Measurements from ENCODE around the gene MCCD1. TPM values are rescaled to one million over a fixed set of nuclear protein-coding genes. Genes with fewer than 3 reads are reported as not detected.

The MCCD1 gene
- total and polyA plus RNA-seq, 2 of the 13 experiments (the other 11 are each of a cell fraction or from before 2014, with no cell fraction given), result 0.15 TPM; not detected in 1

GRCh38 chr6:31493875-31494694 is 34.7 kb upstream of the MCCD1 start (continued):
- TF ChIP-seq, protein P1, sequence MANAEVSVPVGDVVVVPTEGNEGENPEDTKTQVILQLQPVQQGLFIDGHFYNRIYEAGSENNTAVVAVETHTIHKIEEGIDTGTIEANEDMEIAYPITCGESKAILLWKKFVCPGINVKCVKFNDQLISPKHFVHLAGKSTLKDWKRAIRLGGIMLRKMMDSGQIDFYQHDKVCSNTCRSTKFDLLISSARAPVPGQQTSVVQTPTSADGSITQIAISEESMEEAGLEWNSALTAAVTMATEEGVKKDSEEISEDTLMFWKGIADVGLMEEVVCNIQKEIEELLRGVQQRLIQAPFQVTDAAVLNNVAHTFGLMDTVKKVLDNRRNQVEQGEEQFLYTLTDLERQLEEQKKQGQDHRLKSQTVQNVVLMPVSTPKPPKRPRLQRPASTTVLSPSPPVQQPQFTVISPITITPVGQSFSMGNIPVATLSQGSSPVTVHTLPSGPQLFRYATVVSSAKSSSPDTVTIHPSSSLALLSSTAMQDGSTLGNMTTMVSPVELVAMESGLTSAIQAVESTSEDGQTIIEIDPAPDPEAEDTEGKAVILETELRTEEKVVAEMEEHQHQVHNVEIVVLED (CRISPR knock-in tag; IDR thresholded peaks at IDR 0.05; ENCODE audit: borderline replicate concordance), result no peak
- TF ChIP-seq ARHGAP35 (CRISPR knock-in tag; IDR thresholded peaks at IDR 0.05; ENCODE audit: borderline replicate concordance) (no peak), ZNF121 (CRISPR knock-in tag; IDR thresholded peaks at IDR 0.05) (no peak), ZSCAN20 (CRISPR knock-in tag; IDR thresholded peaks at IDR 0.05; ENCODE audit: borderline replicate concordance) (peak; percentile 8; the same call in 1 of the 2 replicates), ADNP (CRISPR knock-in tag; IDR thresholded peaks at IDR 0.05) (0 out of 2 replicates have a peak, but pooled peaks have one; percentile 5), ZNF333 (CRISPR knock-in tag; IDR thresholded peaks at IDR 0.05; ENCODE audit: borderline replicate concordance) (peak; percentile 57; the same call in 1 of the 2 replicates), YY1 (IDR thresholded peaks at IDR 0.05; ENCODE audit: insufficient read depth, insufficient replicate concordance, low read depth, low read length) (peak; percentile 27), SRSF1 (optimal IDR thresholded peaks at IDR 0.05; ENCODE audit: low read depth, low read length) (no peak), ZNF550 (CRISPR knock-in tag; IDR thresholded peaks at IDR 0.05; ENCODE audit: borderline replicate concordance) (no peak), ZNF292 (CRISPR knock-in tag; IDR thresholded peaks at IDR 0.05; ENCODE audit: borderline replicate concordance, low read depth) (peak; percentile 39; the same call in 1 of the 2 replicates), DPF2 (CRISPR knock-in tag; IDR thresholded peaks at IDR 0.05; ENCODE audit: borderline replicate concordance, low read depth) (no peak), LCORL (IDR thresholded peaks at IDR 0.05) (no peak), LCORL (CRISPR knock-in tag; IDR thresholded peaks at IDR 0.05) (peak; percentile 8; the same call in 1 of the 2 replicates), DMAP1 (CRISPR knock-in tag; IDR thresholded peaks at IDR 0.05) (peak; percentile 31; the same call in 1 of the 2 replicates), FOXK2 (IDR thresholded peaks at IDR 0.05) (no peak), ZNF317 (CRISPR knock-in tag; IDR thresholded peaks at IDR 0.05) (0 out of 2 replicates have a peak, but pooled peaks have one; percentile 17), ZNF891 (CRISPR knock-in tag; IDR thresholded peaks at IDR 0.05) (peak; percentile 29; the same call in 1 of the 2 replicates)
- TF ChIP-seq, protein P2, sequence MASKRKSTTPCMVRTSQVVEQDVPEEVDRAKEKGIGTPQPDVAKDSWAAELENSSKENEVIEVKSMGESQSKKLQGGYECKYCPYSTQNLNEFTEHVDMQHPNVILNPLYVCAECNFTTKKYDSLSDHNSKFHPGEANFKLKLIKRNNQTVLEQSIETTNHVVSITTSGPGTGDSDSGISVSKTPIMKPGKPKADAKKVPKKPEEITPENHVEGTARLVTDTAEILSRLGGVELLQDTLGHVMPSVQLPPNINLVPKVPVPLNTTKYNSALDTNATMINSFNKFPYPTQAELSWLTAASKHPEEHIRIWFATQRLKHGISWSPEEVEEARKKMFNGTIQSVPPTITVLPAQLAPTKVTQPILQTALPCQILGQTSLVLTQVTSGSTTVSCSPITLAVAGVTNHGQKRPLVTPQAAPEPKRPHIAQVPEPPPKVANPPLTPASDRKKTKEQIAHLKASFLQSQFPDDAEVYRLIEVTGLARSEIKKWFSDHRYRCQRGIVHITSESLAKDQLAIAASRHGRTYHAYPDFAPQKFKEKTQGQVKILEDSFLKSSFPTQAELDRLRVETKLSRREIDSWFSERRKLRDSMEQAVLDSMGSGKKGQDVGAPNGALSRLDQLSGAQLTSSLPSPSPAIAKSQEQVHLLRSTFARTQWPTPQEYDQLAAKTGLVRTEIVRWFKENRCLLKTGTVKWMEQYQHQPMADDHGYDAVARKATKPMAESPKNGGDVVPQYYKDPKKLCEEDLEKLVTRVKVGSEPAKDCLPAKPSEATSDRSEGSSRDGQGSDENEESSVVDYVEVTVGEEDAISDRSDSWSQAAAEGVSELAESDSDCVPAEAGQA (IDR thresholded peaks at IDR 0.05; ENCODE audit: low read depth), result no peak
- TF ChIP-seq, protein P2 (CRISPR knock-in tag; IDR thresholded peaks at IDR 0.05; ENCODE audit: borderline replicate concordance), result no peak
- TF ChIP-seq, protein P3, sequence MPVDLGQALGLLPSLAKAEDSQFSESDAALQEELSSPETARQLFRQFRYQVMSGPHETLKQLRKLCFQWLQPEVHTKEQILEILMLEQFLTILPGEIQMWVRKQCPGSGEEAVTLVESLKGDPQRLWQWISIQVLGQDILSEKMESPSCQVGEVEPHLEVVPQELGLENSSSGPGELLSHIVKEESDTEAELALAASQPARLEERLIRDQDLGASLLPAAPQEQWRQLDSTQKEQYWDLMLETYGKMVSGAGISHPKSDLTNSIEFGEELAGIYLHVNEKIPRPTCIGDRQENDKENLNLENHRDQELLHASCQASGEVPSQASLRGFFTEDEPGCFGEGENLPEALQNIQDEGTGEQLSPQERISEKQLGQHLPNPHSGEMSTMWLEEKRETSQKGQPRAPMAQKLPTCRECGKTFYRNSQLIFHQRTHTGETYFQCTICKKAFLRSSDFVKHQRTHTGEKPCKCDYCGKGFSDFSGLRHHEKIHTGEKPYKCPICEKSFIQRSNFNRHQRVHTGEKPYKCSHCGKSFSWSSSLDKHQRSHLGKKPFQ (CRISPR knock-in tag; IDR thresholded peaks at IDR 0.05; ENCODE audit: insufficient replicate concordance), result peak; percentile 27

Measured in HepG2 (cell line).